Neural cell (in vitro differentiated cells): ENCODE measurements around the gene PALB2. TPM values are rescaled to one million over a fixed set of nuclear protein-coding genes. Genes with fewer than 3 reads are reported as not detected.

Source experiments
- H2AFZ ChIP-seq: fragments of 200-600, 300-800 bp; sonication (generic), shearing (Covaris generic); 2 replicates; pipeline ENCODE4 v1.6.0; 2014; ENCODE audit warnings: low read depth, mild to moderate bottlenecking, antibody characterized with exemption, low read length, moderate library complexity
- H3F3A ChIP-seq: fragments of 200-600 bp; shearing (Covaris generic); 2 replicates; pipeline ENCODE4 v1.6.1; 2016; ENCODE audit warnings: mild to moderate bottlenecking, moderate library complexity, mixed read lengths, antibody characterized with exemption, low read length; ENCODE audit not compliant: insufficient read depth, poor library complexity, severe bottlenecking
- H3K27ac ChIP-seq: fragments of 200-600, 300-800 bp; sonication (generic), shearing (Covaris generic); 2 replicates; pipeline ENCODE4 v1.5.1; 2014; ENCODE audit warnings: mild to moderate bottlenecking, low read length, moderate library complexity
- H3K27me3 ChIP-seq: fragments of 300-800, 200-600 bp; sonication (generic), shearing (Covaris generic); 2 replicates; pipeline ENCODE4 v1.6.0; 2014; ENCODE audit warnings: mild to moderate bottlenecking, low read depth, low read length, moderate library complexity; ENCODE audit not compliant: insufficient read depth
- H3K36me3 ChIP-seq: fragments of 300-800, 200-600 bp; sonication (generic), shearing (Covaris generic); 2 replicates; pipeline ENCODE4 v1.5.1; 2014; ENCODE audit warnings: mild to moderate bottlenecking, antibody characterized with exemption, low read length, moderate library complexity; ENCODE audit not compliant: insufficient read depth
- H3K4me2 ChIP-seq: fragments of 300-800, 200-600 bp; sonication (generic), shearing (Covaris generic); 2 replicates; pipeline ENCODE4 v1.6.0; 2014; ENCODE audit warnings: mild to moderate bottlenecking, low read length
- H3K4me3 ChIP-seq: fragments of 300-800, 200-600 bp; sonication (generic), shearing (Covaris generic); 2 replicates; pipeline ENCODE4 v1.5.1; 2014; ENCODE audit warnings: mild to moderate bottlenecking, low read length, moderate library complexity
- H3K79me2 ChIP-seq: fragments of 200-600 bp; shearing (Covaris generic); replicated peaks from 2 replicates; pipeline ENCODE4 v1.6.0; 2014; ENCODE audit warnings: mild to moderate bottlenecking, low read length, moderate library complexity; ENCODE audit not compliant: insufficient read depth
- H3K9ac ChIP-seq: fragments of 300-800, 200-600 bp; sonication (generic), shearing (Covaris generic); 2 replicates; pipeline ENCODE4 v1.6.1; 2016; ENCODE audit warnings: mild to moderate bottlenecking, low read length, mixed read lengths
- H3K9me2 ChIP-seq: fragments of 200-600 bp; shearing (Covaris generic); 2 replicates; pipeline ENCODE4 v1.6.1; 2016; ENCODE audit warnings: mild to moderate bottlenecking, low read length, mixed read lengths; ENCODE audit not compliant: insufficient read depth
- H3K9me3 ChIP-seq: fragments of 200-600, 300-800 bp; sonication (generic), shearing (Covaris generic); 2 replicates; pipeline ENCODE4 v1.6.1; 2016; ENCODE audit warnings: mild to moderate bottlenecking, mixed run types, low read length, moderate library complexity, mixed read lengths
- H4K20me1 ChIP-seq: fragments of 200-600 bp; shearing (Covaris generic); 2 replicates; pipeline ENCODE4 v1.6.1; 2016; ENCODE audit warnings: mild to moderate bottlenecking, mixed run types; ENCODE audit not compliant: insufficient read depth
- CTCF ChIP-seq: fragments of 450-650 bp; IDR thresholded peaks from 2 replicates; pipeline ENCODE4 v1.5.1; 2014; ENCODE audit warnings: antibody characterized with exemption, mild to moderate bottlenecking, moderate library complexity; ENCODE audit not compliant: poor library complexity, severe bottlenecking
- EP300 ChIP-seq: fragments of 450-650 bp; conservative IDR thresholded peaks from 2 replicates; pipeline ENCODE4 v1.6.1; 2014; ENCODE audit warnings: antibody characterized with exemption, mild to moderate bottlenecking, moderate library complexity; ENCODE audit not compliant: poor library complexity, severe bottlenecking
- EZH2 ChIP-seq: fragments of 200-600, 300-800 bp; shearing (Covaris generic), sonication (generic); IDR thresholded peaks from 2 replicates; pipeline ENCODE4 v1.6.1; 2014; ENCODE audit warnings: antibody characterized with exemption, low read length, borderline replicate concordance, mild to moderate bottlenecking; ENCODE audit not compliant: insufficient read depth, poor library complexity, severe bottlenecking
- MXI1 ChIP-seq: fragments of 450-650 bp; conservative IDR thresholded peaks from 2 replicates; pipeline ENCODE4 v1.6.1; 2014; ENCODE audit warnings: antibody characterized with exemption, mild to moderate bottlenecking; ENCODE audit not compliant: poor library complexity, severe bottlenecking
- POLR2AphosphoS5 ChIP-seq: IDR thresholded peaks from 2 replicates; pipeline ENCODE4 v1.6.1; 2012
- RAD21 ChIP-seq: fragments of 450-650 bp; conservative IDR thresholded peaks from 2 replicates; pipeline ENCODE4 v1.6.1; 2014; ENCODE audit warnings: antibody characterized with exemption, mild to moderate bottlenecking, moderate library complexity
- REST ChIP-seq: IDR thresholded peaks from 2 replicates; pipeline ENCODE4 v1.6.1; 2012; ENCODE audit warnings: borderline replicate concordance
- SMC3 ChIP-seq: fragments of 450-650 bp; conservative IDR thresholded peaks from 2 replicates; pipeline ENCODE4 v1.6.1; 2014; ENCODE audit warnings: antibody characterized with exemption, mild to moderate bottlenecking, moderate library complexity; ENCODE audit not compliant: poor library complexity
- TAF1 ChIP-seq: IDR thresholded peaks from 2 replicates; pipeline ENCODE4 v1.6.1; 2012; ENCODE audit warnings: low read depth
- polyA plus RNA-seq: library from polyadenylated mRNA; depleted of rRNA; stranded (reverse); fragments of >200 nt; gene quantifications from 2 replicates; pipeline ENCODE4 v1.2.3, GENCODE V29; 2014

PALB2 gene
- polyA plus RNA-seq, 1 donor from 2014 or later: 6.5 TPM

GRCh38 chr16:23676924-23677480, 35.9 kb upstream of the PALB2 start:
- Histone ChIP-seq H2AFZ (no peak overlapping the region), H3K9ac (no peak overlapping the region), H3K79me2 (peaks cover 24% of the 10 kb centered on the region), H3K27ac (no peak overlapping the region), H3K9me3 (no peaks in the 10 kb centered on the region), H3F3A (no peaks in the 10 kb centered on the region), H3K9me2 (no peaks in the 10 kb centered on the region), H3K4me2 (no peak overlapping the region), H3K36me3 (peaks cover 5% of the 10 kb centered on the region), H3K4me3 (no peak overlapping the region), H3K27me3 (no peaks in the 10 kb centered on the region), H4K20me1 (peaks cover 8% of the 10 kb centered on the region)
- no peak for TF ChIP-seq EZH2
- no peak for TF ChIP-seq RAD21
- no peak for TF ChIP-seq MXI1
- TF ChIP-seq TAF1: no peak
- no peak for TF ChIP-seq REST
- no peak for TF ChIP-seq CTCF
- TF ChIP-seq POLR2AphosphoS5: no peak
- no peak for TF ChIP-seq EP300
- no peak for TF ChIP-seq SMC3

- H3K4me2 ChIP-seq: no peak overlapping the region
- no peaks in the 10 kb centered on the region for H3K9me3 ChIP-seq
- peaks cover 5% of the 10 kb centered on the region for H4K20me1 ChIP-seq
- H3K79me2 ChIP-seq: no peaks in the 10 kb centered on the region
- H3K27ac ChIP-seq: no peak overlapping the region
- no peaks in the 10 kb centered on the region for H3K9me2 ChIP-seq
- TF ChIP-seq EP300: no peak
- TF ChIP-seq CTCF: no peak
- TF ChIP-seq REST: no peak
- no peak for TF ChIP-seq RAD21
- no peak for TF ChIP-seq SMC3
- TF ChIP-seq POLR2AphosphoS5: no peak
- TF ChIP-seq TAF1: no peak
- TF ChIP-seq MXI1: no peak
- TF ChIP-seq EZH2: no peak
- H3K9ac ChIP-seq: no peak overlapping the region
- H3K36me3 ChIP-seq: peaks cover 4% of the 10 kb centered on the region
- no peaks in the 10 kb centered on the region for H3F3A ChIP-seq
- no peak overlapping the region for H2AFZ ChIP-seq
- H3K27me3 ChIP-seq: no peaks in the 10 kb centered on the region
- no peak overlapping the region for H3K4me3 ChIP-seq
Measured at GRCh38 chr16:23673971-23674614, 33.0 kb upstream of the PALB2 start.
